Measurements from ENCODE around the gene PLXNB1.

GRCh38 chr3:48467473-48468267 is 37.8 kb upstream of the PLXNB1 start:
- TF ChIP-seq CTCF (conservative IDR thresholded peaks at IDR 0.05; ENCODE audit: low read depth, low read length): no peak
- no peak for TF ChIP-seq EZH2 (IDR thresholded peaks at IDR 0.05; ENCODE audit: borderline replicate concordance, low read depth, low read length, poor library complexity, severe bottlenecking)
